IMR-90 (cell line): ENCODE data around the gene GM2A. TPM values are rescaled to one million over a fixed set of nuclear protein-coding genes. Genes with fewer than 3 reads are reported as not detected.

Experiments used
- ATAC-seq: fragments of 200-7000 bp; cut with Tn5 transposase; 2 replicates; pipeline ENCODE4 v1.9.1; 2020; ENCODE audit warnings: low read depth, mild to moderate bottlenecking, moderate library complexity
- BruUV-seq: library from RNA; stranded (reverse); fragments of 400-500 nt; replicated peaks from 2 replicates; lab custom pipeline; 2021; lab: Mats Ljungman, UMichigan
- CTCF ChIA-PET: fragments of 300-600 bp; formaldehyde crosslinking; extraction: SDS; loops from one replicate; lab custom pipeline; 2021; ENCODE audit warnings: antibody characterized with exemption; lab: Yijun Ruan, JAX
- POLR2A ChIA-PET: fragments of 300-600 bp; sonication (Branson Sonifier 250); formaldehyde crosslinking; loops from one replicate; lab custom pipeline; 2022; ENCODE audit warnings: antibody characterized with exemption; ENCODE audit not compliant: unreplicated experiment; lab: Charles Lee
- DNase-seq: peaks from one replicate; pipeline ENCODE4 v3.0.0; 2013
- H2AFZ ChIP-seq: replicated peaks from 2 replicates; pipeline ENCODE3; 2013; ENCODE audit warnings: low read length, mild to moderate bottlenecking; ENCODE audit not compliant: poor library complexity
- H2AK5ac ChIP-seq: 2 replicates; pipeline ENCODE4 v1.6.1; 2013; ENCODE audit warnings: low read depth, low read length, inconsistent platforms
- H2AK9ac ChIP-seq: replicated peaks from 2 replicates; pipeline ENCODE3; 2013; ENCODE audit warnings: mild to moderate bottlenecking, low read depth, low read length, moderate library complexity; ENCODE audit not compliant: poor library complexity
- H2BK120ac ChIP-seq: 2 replicates; pipeline ENCODE4 v1.6.1; 2013; ENCODE audit warnings: low read depth, low read length, inconsistent platforms
- H2BK15ac ChIP-seq: 3 replicates; pipeline ENCODE4 v1.6.1; 2013; ENCODE audit warnings: low read depth, low read length, inconsistent platforms
- H2BK20ac ChIP-seq: 2 replicates; pipeline ENCODE4 v1.6.1; 2013; ENCODE audit warnings: low read depth, mild to moderate bottlenecking, inconsistent platforms, low read length, moderate library complexity
- H2BK5ac ChIP-seq: 2 replicates; pipeline ENCODE4 v1.6.1; 2013; ENCODE audit warnings: mild to moderate bottlenecking, low read depth, low read length, inconsistent platforms; ENCODE audit not compliant: poor library complexity, severe bottlenecking
- H3K14ac ChIP-seq: replicated peaks from 2 replicates; pipeline ENCODE4 v1.6.1; 2013; ENCODE audit warnings: low read depth, low read length, inconsistent platforms
- H3K18ac ChIP-seq: 2 replicates; pipeline ENCODE4 v1.6.1; 2013; ENCODE audit warnings: low read depth, low read length, control low read depth
- H3K23ac ChIP-seq: 2 replicates; pipeline ENCODE4 v1.6.1; 2013; ENCODE audit warnings: low read depth, low read length, inconsistent platforms
- H3K27ac ChIP-seq: 2 replicates; pipeline ENCODE4 v1.5.1; 2013; ENCODE audit warnings: mild to moderate bottlenecking, control low read depth, low read length; ENCODE audit not compliant: insufficient read depth
- H3K27me3 ChIP-seq: 2 replicates; pipeline ENCODE4 v1.6.1; 2013; ENCODE audit warnings: low read length; ENCODE audit not compliant: control insufficient read depth, insufficient read depth
- H3K36me3 ChIP-seq: 2 replicates; pipeline ENCODE4 v1.6.1; 2013; ENCODE audit warnings: low read length, mixed read lengths; ENCODE audit not compliant: control insufficient read depth, insufficient read depth
- H3K4ac ChIP-seq: 2 replicates; pipeline ENCODE4 v1.6.1; 2013; ENCODE audit warnings: low read depth, low read length, inconsistent platforms
- H3K4me1 ChIP-seq: 2 replicates; pipeline ENCODE4 v1.6.1; 2013; ENCODE audit warnings: low read length, mixed read lengths; ENCODE audit not compliant: control insufficient read depth, insufficient read depth
- H3K4me2 ChIP-seq: 2 replicates; pipeline ENCODE4 v1.6.1; 2013; ENCODE audit warnings: low read depth, mild to moderate bottlenecking, control low read depth, low read length, moderate library complexity
- H3K4me3 ChIP-seq: 2 replicates; pipeline ENCODE4 v1.5.1; 2013; ENCODE audit warnings: low read depth, mild to moderate bottlenecking, control low read depth, low read length, moderate library complexity; ENCODE audit not compliant: insufficient read depth
- H3K56ac ChIP-seq: 2 replicates; pipeline ENCODE4 v1.6.1; 2013; ENCODE audit warnings: low read length, inconsistent platforms; ENCODE audit not compliant: insufficient read depth; ENCODE audit errors: extremely low read depth
- H3K79me1 ChIP-seq, 2 experiments: 2 replicates each; pipeline ENCODE4 v1.6.1; 2013; ENCODE audit warnings: low read length in 2 of 2, inconsistent platforms in 1 of 2, low read depth in 1 of 2
- H3K9ac ChIP-seq: 2 replicates; pipeline ENCODE4 v1.6.1; 2013; ENCODE audit warnings: low read depth, low read length, control low read depth
- H3K9me1 ChIP-seq: 2 replicates; pipeline ENCODE4 v1.6.1; 2013; ENCODE audit warnings: low read length, inconsistent platforms; ENCODE audit not compliant: insufficient read depth
- H3K9me3 ChIP-seq: 2 replicates; pipeline ENCODE4 v1.6.1; 2013; ENCODE audit warnings: low read length; ENCODE audit not compliant: control insufficient read depth, insufficient read depth
- H4K20me1 ChIP-seq: 2 replicates; pipeline ENCODE4 v1.6.1; 2013; ENCODE audit warnings: low read length, inconsistent platforms; ENCODE audit not compliant: insufficient read depth
- H4K5ac ChIP-seq: 2 replicates; pipeline ENCODE4 v1.6.1; 2013; ENCODE audit warnings: mild to moderate bottlenecking, low read depth, low read length, control low read depth
- H4K8ac ChIP-seq, 2 experiments: 2 replicates each; pipeline ENCODE4 v1.6.1; 2013; ENCODE audit warnings: low read depth in 2 of 2, low read length in 2 of 2, control low read depth in 1 of 2, inconsistent platforms in 1 of 2
- H4K91ac ChIP-seq: 2 replicates; pipeline ENCODE4 v1.6.1; 2013; ENCODE audit warnings: low read depth, low read length, inconsistent platforms; ENCODE audit not compliant: insufficient read depth
- MAFK ChIP-seq: IDR thresholded peaks from 2 replicates; pipeline ENCODE4 v1.6.1; 2012; ENCODE audit warnings: low read depth, low read length, improper control_type of control experiment
- MXI1 ChIP-seq: IDR thresholded peaks from 2 replicates; pipeline ENCODE4 v1.6.1; 2012; ENCODE audit warnings: low read depth, mild to moderate bottlenecking, low read length, moderate library complexity, borderline replicate concordance
- RAD21 ChIP-seq: IDR thresholded peaks from 2 replicates; pipeline ENCODE4 v1.6.1; 2012; ENCODE audit warnings: low read length, improper control_type of control experiment
- WGBS, 2 experiments: methylation state at CpG; one replicate each; pipeline versions ENCODE4 v1.1.5 to v1.1.7; 2013; ENCODE audit warnings: missing lambda C conversion rate in 2 of 2; ENCODE audit not compliant: insufficient read length in 1 of 2; ENCODE audit errors: extremely low coverage in 2 of 2; 5-methylcytosine and 5-hydroxymethylcytosine counted together
- dilution Hi-C: fragments of 300-500 bp; cut with HindIII; formaldehyde crosslinking; loops from one replicate; pipeline ENCODE4 v1.14.3; 2018; ENCODE audit warnings: low sequenced_read_pairs; ENCODE audit not compliant: unreplicated experiment
- in situ Hi-C: fragments of 300-500 bp; cut with MboI; formaldehyde crosslinking; loops from 3 replicates; pipeline ENCODE4 v1.14.3; 2019; ENCODE audit warnings: low sequenced_read_pairs, inconsistent platforms, mixed read lengths
- intact Hi-C: fragments of 100-400 bp; cut with micrococcal nuclease; formaldehyde crosslinking; loops from 2 replicates; pipeline ENCODE4 v1.10.0; 2022
- polyA plus RNA-seq, 3 experiments: library from polyadenylated mRNA; depleted of rRNA; stranded (reverse); fragments of >200 nt; gene quantifications; 2 replicates each; pipeline ENCODE4 v1.2.3, GENCODE V29; 2012; ENCODE audit warnings: low replicate concordance in 1 of 3
- total RNA-seq: library from RNA; depleted of rRNA; stranded (reverse); fragments of >200 nt; gene quantifications from 2 replicates; pipeline ENCODE4 v1.2.3, GENCODE V29; 2012

The GM2A gene
- total and polyA plus RNA-seq, 2 of the 4 experiments (the other 2 are of a cell fraction): 13.8 to 18.5 TPM

DNA sequence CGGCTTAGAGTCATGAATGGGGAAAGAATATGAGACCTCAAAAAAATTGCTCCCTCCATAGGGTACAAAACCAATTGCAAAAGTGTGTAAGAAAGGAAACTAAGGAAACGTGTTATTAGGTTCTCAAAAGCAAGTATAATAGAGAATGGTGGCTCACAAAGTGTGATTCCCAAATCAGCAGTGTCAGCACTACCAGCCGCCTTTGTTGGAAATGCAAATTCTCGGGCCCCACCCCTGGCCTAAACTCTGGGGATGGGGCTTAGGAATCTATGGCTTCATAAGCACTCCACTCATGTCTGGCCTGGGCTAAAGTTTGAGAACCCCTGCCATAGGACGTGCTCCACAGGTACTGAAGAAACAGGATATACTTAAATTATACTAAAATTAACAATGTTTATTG lies 27.5 kb upstream of the GM2A start:
- H2AK9ac ChIP-seq: no peak overlapping the region

More for the DNA sequence above, 27.5 kb upstream of the GM2A start:
- Histone ChIP-seq H3K4me1 (peaks cover 5% of the 10 kb centered on the region), H2AFZ (no peak overlapping the region), H4K5ac (no peak overlapping the region), H3K27me3 (peaks cover 9% of the 10 kb centered on the region), H3K23ac (no peak overlapping the region), H4K91ac (no peak overlapping the region), H3K56ac (no peak overlapping the region), H2BK20ac (no peak overlapping the region), H3K9me1 (peaks cover 4% of the 10 kb centered on the region; the same call in 1 of the 2 replicates), H3K79me1 (no peaks in the 10 kb centered on the region), H3K4me3 (no peak overlapping the region), H3K4ac (no peak overlapping the region), H3K14ac (no peak overlapping the region), H2BK5ac (no peak overlapping the region), H4K20me1 (no peaks in the 10 kb centered on the region; the same call in 1 of the 2 replicates), H2BK15ac (no peak overlapping the region), H3K27ac (no peak overlapping the region), H3K9ac (no peak overlapping the region), H3K18ac (no peak overlapping the region), H2BK120ac (no peak overlapping the region), H3K4me2 (no peak overlapping the region), H2AK5ac (no peak overlapping the region), H3K9me3 (no peaks in the 10 kb centered on the region), H4K8ac (no peak overlapping the region), H3K36me3 (no peaks in the 10 kb centered on the region)
- dilution Hi-C loops: no loop called here
- ATAC-seq (no peak), DNase-seq (no peak)
- 67% methylated on average over 1 of the region's 5 CpGs; no CpG with 5 or more reads in 1 of the 2 experiments for WGBS, 2 experiments
- no TSS peak for BruUV-seq
- in situ Hi-C loops: no loop called here
- CTCF ChIA-PET: interaction anchor here (0.6 to 2.2 kb wide), 2 partner anchors 8 to 14 kb away, joined by 3 to 10 read pairs; no protein-coding TSS in a partner anchor
- intact Hi-C loops: no loop called here
- TF ChIP-seq MAFK (peak; percentile 46), RAD21 (no peak), MXI1 (no peak)
- POLR2A ChIA-PET: no interaction called here
